ENCODE data around the gene CRIP1.

The CRIP1 gene

DNA sequence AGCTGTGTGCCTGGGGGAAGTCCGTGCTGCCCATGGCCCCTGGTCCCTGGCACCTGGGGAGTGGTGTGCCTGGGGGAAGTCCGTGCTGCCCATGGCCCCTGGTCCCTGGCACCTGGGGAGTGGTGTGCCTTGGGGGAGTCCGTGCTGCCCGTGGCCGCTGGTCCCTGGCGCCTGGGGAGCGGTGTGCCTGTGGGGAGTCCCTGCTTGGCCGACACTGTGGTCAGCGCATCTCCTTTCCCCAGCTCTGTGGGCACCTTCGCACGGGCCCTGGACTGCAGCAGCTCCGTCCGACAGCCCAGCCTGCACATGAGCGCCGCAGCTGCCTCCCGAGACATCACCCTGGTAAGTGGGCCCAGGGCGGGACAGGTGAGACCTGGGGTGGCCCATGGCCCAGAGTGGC is 26.6 kb upstream of the CRIP1 start:
- Mint-ChIP-seq H3K27me3 (no peaks in the 10 kb centered on the region), H3K27ac (no peak overlapping the region), H3K9me3 (no peaks in the 10 kb centered on the region), H3K4me1 (no peaks in the 10 kb centered on the region), H3K4me3 (no peak overlapping the region), H3K36me3 (ENCODE audit: low read depth) (peaks cover 11% of the 10 kb centered on the region)
- ATAC-seq (no peak), DNase-seq (no peak)

DNA sequence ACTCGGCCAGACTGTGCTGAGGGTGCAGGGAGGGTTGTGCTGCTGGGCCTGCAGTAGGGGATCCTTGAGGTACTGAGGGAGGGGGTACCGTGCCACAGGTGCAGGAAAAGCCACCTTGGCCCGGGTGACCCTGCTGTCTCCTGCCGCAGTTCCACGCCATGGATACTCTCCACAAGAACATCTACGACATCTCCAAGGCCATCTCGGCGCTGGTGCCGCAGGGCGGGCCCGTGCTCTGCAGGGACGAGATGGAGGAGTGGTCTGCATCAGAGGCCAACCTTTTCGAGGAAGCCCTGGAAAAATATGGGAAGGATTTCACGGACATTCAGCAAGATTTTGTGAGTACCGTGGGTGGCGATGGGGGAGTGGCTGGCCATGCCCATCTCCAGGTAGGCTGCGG is 26.1 kb upstream of the CRIP1 start:
- no peak for DNase-seq
- H3K27me3 Mint-ChIP-seq: no peaks in the 10 kb centered on the region
- peaks cover 8% of the 10 kb centered on the region for H3K36me3 Mint-ChIP-seq (ENCODE audit: low read depth)
- H3K27ac Mint-ChIP-seq: no peak overlapping the region
- no peaks in the 10 kb centered on the region for H3K9me3 Mint-ChIP-seq
- no peaks in the 10 kb centered on the region for H3K4me1 Mint-ChIP-seq
- ATAC-seq: no peak
- H3K4me3 Mint-ChIP-seq: no peak overlapping the region

DNA sequence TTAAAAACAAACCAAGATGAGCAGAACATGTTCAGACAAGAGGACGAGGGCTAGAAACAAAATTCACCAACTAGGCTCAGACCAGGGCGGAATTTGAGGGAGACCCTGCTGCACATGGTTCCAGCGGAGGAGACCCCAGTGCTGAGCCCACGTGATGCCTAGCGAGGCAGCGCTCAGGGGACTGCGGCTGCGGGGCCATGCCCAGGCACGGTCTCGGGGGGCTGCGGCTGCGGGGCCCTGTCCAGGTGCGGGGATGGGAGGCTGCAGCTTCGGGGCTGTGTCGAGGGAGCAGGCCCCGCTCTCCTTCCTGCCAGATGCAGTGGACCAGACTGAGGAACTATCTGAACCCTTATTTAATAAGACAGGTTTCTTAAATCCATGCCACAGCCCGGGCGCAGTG is 24.8 kb upstream of the CRIP1 start:
- no peaks in the 10 kb centered on the region for H3K27me3 Mint-ChIP-seq
- no peak for DNase-seq
- no peaks in the 10 kb centered on the region for H3K4me1 Mint-ChIP-seq
- no peaks in the 10 kb centered on the region for H3K9me3 Mint-ChIP-seq
- H3K27ac Mint-ChIP-seq: no peak overlapping the region
- no peak for ATAC-seq
- H3K36me3 Mint-ChIP-seq (ENCODE audit: low read depth): peaks cover 8% of the 10 kb centered on the region
- no peak overlapping the region for H3K4me3 Mint-ChIP-seq

DNA sequence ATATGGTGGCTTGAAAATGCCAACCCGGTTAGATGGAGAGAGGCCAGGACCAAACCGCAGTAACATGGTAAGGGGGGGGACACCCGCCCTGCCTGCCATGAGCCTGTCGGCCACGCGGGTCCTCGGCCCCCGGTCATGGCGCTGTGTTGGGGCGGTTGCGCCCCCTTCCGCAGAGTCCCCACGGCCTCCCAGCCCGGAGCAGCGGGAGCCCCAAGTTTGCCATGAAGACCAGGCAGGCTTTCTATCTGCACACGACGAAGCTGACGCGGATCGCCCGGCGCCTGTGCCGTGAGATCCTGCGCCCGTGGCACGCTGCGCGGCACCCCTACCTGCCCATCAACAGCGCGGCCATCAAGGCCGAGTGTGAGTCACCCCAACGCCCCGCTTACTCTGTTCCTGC is 22.2 kb upstream of the CRIP1 start:
- H3K4me1 Mint-ChIP-seq: no peaks in the 10 kb centered on the region
- H3K27ac Mint-ChIP-seq: no peak overlapping the region
- H3K36me3 Mint-ChIP-seq (ENCODE audit: low read depth): peaks cover 8% of the 10 kb centered on the region
- no peaks in the 10 kb centered on the region for H3K9me3 Mint-ChIP-seq
- no peaks in the 10 kb centered on the region for H3K27me3 Mint-ChIP-seq
- H3K4me3 Mint-ChIP-seq: no peak overlapping the region
- DNase-seq: no peak
- ATAC-seq: no peak

DNA sequence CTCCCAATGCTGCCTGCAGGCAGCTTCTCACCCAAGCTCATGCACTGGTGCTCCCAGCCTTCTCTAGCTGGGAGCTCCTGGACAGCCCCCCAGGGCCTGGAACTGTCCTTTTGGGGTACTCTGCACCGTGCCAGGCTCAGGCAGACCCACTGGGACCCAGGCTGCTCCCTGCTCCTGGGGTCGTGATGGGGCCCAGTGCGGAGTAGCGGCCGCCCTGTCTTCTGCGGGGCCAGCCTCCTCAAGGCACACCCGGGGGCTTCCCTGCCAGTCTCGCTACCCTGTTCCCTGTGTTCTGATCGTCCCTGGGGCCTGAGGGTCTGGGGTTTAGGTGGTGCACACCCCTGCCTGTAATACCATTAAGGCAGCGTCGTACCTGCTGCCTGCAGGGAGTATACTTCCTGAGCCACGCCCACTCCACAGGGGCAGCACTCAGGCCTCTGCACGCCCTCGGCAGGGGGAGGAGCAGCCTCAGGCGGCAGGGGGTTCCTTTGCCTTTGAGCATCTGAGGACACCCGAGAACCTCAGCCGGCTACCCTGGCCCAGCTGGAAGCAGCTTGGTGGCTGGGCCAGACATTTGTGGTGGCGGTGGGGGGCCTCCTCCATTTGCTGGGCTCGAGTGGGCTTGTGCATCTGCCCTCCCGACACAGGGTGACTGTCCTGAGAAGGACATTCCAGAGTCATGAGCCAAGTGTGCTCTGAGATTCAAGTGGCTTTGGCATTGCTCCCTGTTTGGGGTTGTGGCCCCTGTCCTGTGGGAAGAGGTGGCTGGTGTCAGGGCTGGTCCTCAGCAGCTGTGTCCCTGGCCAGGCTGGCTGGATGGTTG is 21.3 kb upstream of the CRIP1 start:
- Mint-ChIP-seq H3K27me3 (no peaks in the 10 kb centered on the region), H3K4me3 (no peak overlapping the region), H3K4me1 (no peaks in the 10 kb centered on the region), H3K36me3 (ENCODE audit: low read depth) (peaks cover 8% of the 10 kb centered on the region), H3K9me3 (no peaks in the 10 kb centered on the region), H3K27ac (no peak overlapping the region)
- DNase-seq (no peak), ATAC-seq (no peak)

DNA sequence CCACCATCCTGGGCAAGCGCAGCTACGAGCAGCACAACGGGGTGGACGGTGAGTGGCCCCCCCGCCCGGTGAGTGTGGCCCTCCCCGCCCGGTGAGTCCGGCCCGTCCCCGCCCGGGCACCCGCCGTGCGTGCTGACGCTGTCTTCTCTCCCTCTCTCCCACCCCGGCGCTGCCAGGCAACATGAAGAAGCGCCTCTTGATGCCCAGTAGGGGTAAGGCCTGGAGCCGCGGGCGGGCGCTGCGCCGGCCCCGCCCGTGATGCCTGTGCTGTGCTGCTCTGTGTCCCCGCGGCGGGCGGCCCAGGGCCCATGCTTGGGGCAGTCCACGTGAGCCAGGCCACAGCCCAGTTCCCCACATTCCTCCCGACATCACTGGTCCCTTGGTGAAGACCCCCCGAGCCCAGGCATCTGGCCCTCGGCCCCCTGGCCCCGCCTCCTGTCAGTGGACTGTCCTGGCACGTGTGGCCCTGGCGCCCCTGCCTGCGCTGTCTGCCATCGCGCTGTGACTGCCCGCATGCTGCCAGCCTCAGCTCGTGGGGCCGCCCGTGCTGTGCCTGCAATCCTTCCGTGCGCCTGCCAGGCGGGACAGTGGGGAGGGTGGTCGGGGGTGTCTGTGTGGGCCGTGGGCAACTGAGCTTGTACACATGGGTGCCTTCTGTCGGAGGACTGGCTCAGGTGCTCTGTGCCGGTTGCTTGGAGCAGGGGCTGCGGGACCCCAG is 20.0 kb upstream of the CRIP1 start:
- H3K4me1 Mint-ChIP-seq: no peaks in the 10 kb centered on the region
- H3K4me3 Mint-ChIP-seq: no peak overlapping the region
- H3K36me3 Mint-ChIP-seq (ENCODE audit: low read depth): peaks cover 3% of the 10 kb centered on the region
- H3K27ac Mint-ChIP-seq: no peak overlapping the region
- no peaks in the 10 kb centered on the region for H3K27me3 Mint-ChIP-seq
- H3K9me3 Mint-ChIP-seq: no peaks in the 10 kb centered on the region
- DNase-seq (no peak), ATAC-seq (no peak)

DNA sequence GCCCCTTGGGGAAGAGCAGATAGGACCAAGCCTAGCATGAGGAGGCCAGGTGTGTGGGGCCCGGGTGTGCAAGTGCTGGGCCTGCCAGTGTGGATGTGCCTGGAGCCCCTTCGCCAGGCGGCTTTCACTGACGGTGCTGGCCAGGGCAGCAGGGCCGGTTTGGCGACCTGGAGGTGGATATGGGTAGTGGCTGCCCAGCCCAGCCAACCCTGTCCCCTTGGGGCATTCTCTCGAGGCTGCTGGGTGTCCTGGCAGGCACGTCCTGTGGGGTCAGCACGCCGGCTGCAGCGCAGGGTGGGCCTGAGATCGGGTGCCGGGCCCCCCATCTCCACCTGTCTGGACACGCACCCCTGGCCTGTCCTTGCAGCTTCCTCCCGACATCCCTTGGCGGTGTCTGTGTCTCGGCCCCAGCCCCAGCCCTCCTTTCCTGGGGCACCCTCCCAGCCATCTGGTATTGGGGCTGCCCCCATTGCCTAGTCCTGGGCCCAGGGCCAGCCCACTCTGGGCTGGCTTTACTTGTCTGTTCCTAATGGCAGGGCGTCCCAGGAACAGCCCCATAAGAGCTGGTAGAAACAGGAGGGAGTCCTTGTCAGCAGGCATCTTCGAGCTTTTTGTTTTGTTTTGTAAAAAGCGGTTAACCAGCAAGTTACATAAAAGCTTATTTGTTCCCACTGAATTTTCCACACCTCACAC is 19.3 kb upstream of the CRIP1 start:
- H3K4me3 Mint-ChIP-seq: no peak overlapping the region
- no peak for DNase-seq
- no peak for ATAC-seq
- H3K36me3 Mint-ChIP-seq (ENCODE audit: low read depth): peaks cover 2% of the 10 kb centered on the region
- H3K27ac Mint-ChIP-seq: no peak overlapping the region
- H3K9me3 Mint-ChIP-seq: no peaks in the 10 kb centered on the region
- no peaks in the 10 kb centered on the region for H3K27me3 Mint-ChIP-seq
- H3K4me1 Mint-ChIP-seq: no peaks in the 10 kb centered on the region

DNA sequence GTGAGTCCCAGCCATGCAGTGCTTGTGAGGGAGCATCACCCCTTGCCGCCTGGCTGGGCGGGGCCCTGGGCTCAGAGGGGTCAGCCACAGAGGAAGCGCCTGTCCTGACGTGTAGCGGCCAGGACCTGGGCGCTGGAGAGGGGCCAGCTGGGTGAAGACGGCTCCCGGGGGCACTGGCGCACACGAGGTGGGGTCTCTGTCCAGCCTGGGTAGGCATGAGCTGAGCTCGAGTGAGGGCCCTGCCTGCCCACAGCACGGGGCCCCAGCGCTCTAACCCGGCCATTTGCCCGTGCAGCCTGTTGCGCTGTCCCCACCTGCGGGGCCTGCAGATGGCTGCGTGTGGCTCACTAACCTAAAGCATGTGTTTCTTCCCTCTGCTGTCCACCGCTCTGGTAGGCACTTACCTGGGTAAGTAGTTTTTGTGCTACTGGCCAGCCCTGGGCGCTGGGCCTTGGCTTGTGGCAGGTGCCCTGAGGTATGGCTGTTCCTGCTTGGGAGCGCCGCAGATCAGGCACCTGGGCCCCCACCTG is 18.7 kb upstream of the CRIP1 start:
- Mint-ChIP-seq H3K4me3 (no peak overlapping the region), H3K4me1 (no peaks in the 10 kb centered on the region), H3K27ac (no peak overlapping the region), H3K9me3 (no peaks in the 10 kb centered on the region), H3K36me3 (ENCODE audit: low read depth) (peaks cover 2% of the 10 kb centered on the region), H3K27me3 (no peaks in the 10 kb centered on the region)
- no peak for ATAC-seq
- DNase-seq: no peak

DNA sequence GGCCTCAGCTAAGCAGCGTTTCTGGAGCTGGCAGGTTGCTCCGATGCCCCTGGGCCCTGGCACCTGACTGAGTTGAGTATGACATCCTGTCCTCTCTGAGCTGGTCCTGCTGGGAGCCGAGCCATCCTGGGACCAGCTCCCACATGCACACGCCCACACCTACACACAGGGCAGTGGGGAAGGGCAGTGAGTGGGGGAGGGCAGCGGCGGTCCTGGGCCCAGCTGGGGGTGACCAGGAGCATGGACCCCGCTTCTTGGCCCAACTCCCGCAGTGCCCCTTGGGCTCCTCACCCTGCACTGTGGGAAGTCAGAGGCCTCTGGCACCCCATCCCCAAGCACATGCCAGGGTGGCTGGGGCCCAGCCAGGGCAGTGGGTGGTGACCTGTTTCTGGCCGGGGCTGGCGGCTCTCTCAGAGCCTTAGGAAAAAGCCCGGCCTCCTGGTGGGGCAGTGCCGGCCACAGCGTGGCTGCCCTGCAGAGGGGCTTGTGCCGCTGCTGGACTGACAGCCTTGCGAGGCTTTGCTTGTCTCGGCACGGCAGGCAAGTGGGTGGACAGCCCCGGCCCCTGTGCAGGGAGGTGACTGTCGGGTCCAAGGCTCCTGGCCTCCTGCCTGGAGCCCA is 18.0 kb upstream of the CRIP1 start:
- H3K27ac Mint-ChIP-seq: no peak overlapping the region
- no peaks in the 10 kb centered on the region for H3K9me3 Mint-ChIP-seq
- no peak overlapping the region for H3K4me3 Mint-ChIP-seq
- H3K27me3 Mint-ChIP-seq: no peaks in the 10 kb centered on the region
- no peak for DNase-seq
- no peak for ATAC-seq
- peaks cover 2% of the 10 kb centered on the region for H3K36me3 Mint-ChIP-seq (ENCODE audit: low read depth)
- no peaks in the 10 kb centered on the region for H3K4me1 Mint-ChIP-seq

DNA sequence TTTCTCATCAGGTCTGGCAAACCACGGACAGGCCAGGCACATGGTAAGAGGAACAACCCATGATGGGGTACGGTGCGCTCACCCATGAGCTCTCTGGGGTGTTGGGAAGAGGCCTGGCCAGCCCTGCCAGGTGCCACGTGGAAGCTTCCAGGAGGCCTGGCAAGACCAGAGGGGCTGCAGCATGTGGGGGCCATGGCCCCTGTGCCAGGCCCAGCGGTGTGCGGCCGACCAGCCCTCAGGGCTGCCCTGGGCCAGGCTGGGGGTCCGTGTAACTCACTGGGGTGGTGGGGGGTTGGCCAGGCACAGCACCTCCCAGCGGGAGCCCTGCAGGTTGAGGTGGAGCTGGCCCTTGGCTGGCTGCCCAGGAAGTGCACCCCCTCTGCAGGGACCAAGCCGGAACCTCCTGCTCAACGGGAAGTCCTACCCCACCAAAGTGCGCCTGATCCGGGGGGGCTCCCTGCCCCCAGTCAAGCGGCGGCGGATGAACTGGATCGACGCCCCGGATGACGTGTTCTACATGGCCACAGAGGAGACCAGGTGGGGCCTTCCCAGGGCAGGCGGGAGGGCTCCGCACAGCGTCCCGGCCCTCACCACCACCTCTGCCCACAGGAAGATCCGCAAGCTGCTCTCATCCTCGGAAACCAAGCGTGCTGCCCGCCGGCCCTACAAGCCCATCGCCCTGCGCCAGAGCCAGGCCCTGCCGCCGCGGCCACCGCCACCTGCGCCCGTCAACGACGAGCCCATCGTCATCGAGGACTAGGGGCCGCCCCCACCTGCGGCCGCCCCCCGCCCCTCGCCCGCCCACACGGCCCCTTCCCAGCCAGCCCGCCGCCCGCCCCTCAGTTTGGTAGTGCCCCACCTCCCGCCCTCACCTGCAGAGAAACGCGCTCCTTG is 17.0 kb upstream of the CRIP1 start:
- no peaks in the 10 kb centered on the region for H3K4me1 Mint-ChIP-seq
- no peaks in the 10 kb centered on the region for H3K9me3 Mint-ChIP-seq
- H3K27ac Mint-ChIP-seq: no peak overlapping the region
- ATAC-seq (no peak), DNase-seq (no peak)
- H3K27me3 Mint-ChIP-seq: no peaks in the 10 kb centered on the region
- H3K36me3 Mint-ChIP-seq (ENCODE audit: low read depth): no peaks in the 10 kb centered on the region
- H3K4me3 Mint-ChIP-seq: no peak overlapping the region

DNA sequence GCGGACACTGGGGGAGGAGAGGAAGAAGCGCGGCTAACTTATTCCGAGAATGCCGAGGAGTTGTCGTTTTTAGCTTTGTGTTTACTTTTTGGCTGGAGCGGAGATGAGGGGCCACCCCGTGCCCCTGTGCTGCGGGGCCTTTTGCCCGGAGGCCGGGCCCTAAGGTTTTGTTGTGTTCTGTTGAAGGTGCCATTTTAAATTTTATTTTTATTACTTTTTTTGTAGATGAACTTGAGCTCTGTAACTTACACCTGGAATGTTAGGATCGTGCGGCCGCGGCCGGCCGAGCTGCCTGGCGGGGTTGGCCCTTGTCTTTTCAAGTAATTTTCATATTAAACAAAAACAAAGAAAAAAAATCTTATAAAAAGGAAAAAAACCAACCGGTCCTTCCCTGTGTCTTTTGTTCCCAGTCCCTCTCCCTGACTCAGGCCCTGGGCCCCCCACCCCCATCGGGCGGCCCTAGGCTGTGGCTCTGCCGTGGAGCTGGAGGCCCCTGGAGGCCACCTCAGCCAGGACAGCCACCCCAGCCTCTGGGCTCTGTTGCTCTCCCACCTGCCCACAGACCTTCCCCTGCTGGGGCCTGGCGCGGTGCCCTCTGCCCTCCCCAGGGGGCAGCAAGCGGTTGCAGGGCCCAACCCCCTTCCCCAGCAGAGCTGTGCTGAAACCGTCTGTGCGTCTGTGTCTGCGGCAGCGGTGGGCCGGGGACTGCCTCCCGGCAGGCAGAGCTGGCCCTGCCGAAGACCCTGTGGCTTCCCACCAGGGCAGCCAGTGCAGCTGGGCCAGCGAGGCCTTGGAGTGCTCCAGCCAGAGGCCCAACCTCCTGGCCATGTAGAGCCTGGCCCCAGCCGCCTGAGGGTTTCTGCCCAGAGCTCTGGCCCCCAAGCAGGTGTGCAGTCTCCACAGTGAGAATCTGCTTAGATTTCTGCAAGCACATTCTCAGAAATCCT is 16.1 kb upstream of the CRIP1 start:
- no peaks in the 10 kb centered on the region for H3K36me3 Mint-ChIP-seq (ENCODE audit: low read depth)
- H3K27ac Mint-ChIP-seq: no peak overlapping the region
- H3K4me1 Mint-ChIP-seq: peaks cover 3% of the 10 kb centered on the region
- no peak overlapping the region for H3K4me3 Mint-ChIP-seq
- H3K27me3 Mint-ChIP-seq: no peaks in the 10 kb centered on the region
- no peaks in the 10 kb centered on the region for H3K9me3 Mint-ChIP-seq
- DNase-seq (no peak), ATAC-seq (no peak)

DNA sequence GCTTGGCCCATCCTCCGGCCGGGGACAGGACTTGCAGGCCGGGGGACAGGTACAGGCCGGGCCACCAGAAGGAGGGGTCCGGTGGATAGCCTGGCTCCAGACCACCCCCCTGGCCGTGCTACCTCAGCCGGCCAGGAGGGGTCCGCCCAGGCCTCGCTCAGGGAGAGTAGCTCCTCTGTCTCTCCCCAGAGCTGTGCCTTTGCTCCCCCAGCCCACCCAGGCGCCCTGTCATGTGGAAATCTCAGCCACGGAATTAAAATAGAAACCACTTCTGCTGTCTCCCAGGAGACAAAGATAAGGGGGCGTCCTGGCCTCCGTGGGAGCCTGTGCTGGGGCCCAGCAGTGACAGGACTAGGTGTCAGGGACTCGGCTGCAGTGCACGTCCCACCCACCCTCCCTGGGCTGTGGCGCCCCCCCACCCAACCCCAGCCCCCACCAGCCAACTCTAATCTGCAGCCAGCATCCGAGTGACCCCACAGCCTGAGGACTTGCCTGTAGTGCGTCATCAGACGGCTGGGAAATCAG is 15.3 kb upstream of the CRIP1 start:
- Mint-ChIP-seq H3K4me1 (peaks cover 3% of the 10 kb centered on the region), H3K4me3 (no peak overlapping the region), H3K27me3 (peaks cover 4% of the 10 kb centered on the region), H3K9me3 (no peaks in the 10 kb centered on the region), H3K27ac (no peak overlapping the region), H3K36me3 (ENCODE audit: low read depth) (no peaks in the 10 kb centered on the region)
- DNase-seq (no peak), ATAC-seq (no peak)

Measured in activated naive CD8-positive, alpha-beta T cell treated with anti-CD3 and anti-CD28 coated beads, Interleukin-2, amount 50 U/mL, for 24 hours (primary cell).